HG03139 (cell line): ENCODE data around the gene TES.
A peak's percentile ranks its signal among the peaks of the same experiment; 100 is the strongest.

ENCODE experiments used
- ATAC-seq: cut with Tn5 transposase; IDR thresholded peaks from one replicate; pipeline ENCODE4 v1.9.1; 2021; ENCODE audit not compliant: unreplicated experiment

The TES gene

GRCh38 chr7:116219288-116219687 lies 8.9 kb downstream of the TES start:
- no peak for ATAC-seq

GRCh38 chr7:116219834-116220233 lies 9.5 kb downstream of the TES start:
- no peak for ATAC-seq

- no peak for ATAC-seq
Measured at GRCh38 chr7:116222501-116222900, 12.2 kb downstream of the TES start.

GRCh38 chr7:116223588-116223987 lies 13.2 kb downstream of the TES start:
- no peak for ATAC-seq

- no peak for ATAC-seq
Measured at GRCh38 chr7:116224492-116225098, 14.3 kb downstream of the TES start.

GRCh38 chr7:116225860-116226259 lies 15.5 kb downstream of the TES start:
- ATAC-seq = no peak

GRCh38 chr7:116226664-116227063 lies 16.3 kb downstream of the TES start:
- no peak for ATAC-seq

- ATAC-seq = no peak
Measured at GRCh38 chr7:116227678-116228239, 17.4 kb downstream of the TES start.

GRCh38 chr7:116228241-116228640 lies 17.9 kb downstream of the TES start:
- ATAC-seq = no peak

- ATAC-seq = no peak
Measured at GRCh38 chr7:116229366-116229765, 19.0 kb downstream of the TES start.

GRCh38 chr7:116230191-116231005 lies 20.1 kb downstream of the TES start:
- ATAC-seq = no peak

GRCh38 chr7:116231543-116231942 lies 21.2 kb downstream of the TES start:
- no peak for ATAC-seq

GRCh38 chr7:116231949-116232348 lies 21.6 kb downstream of the TES start:
- ATAC-seq = no peak

GRCh38 chr7:116232350-116232749 lies 22.0 kb downstream of the TES start:
- ATAC-seq = no peak

GRCh38 chr7:116232920-116233319 lies 22.6 kb downstream of the TES start:
- no peak for ATAC-seq

GRCh38 chr7:116234517-116235200 lies 24.3 kb downstream of the TES start:
- no peak for ATAC-seq

- ATAC-seq = no peak
Measured at GRCh38 chr7:116235380-116235779, 25.0 kb downstream of the TES start.

GRCh38 chr7:116236020-116236630 lies 25.8 kb downstream of the TES start:
- peak; percentile 50 for ATAC-seq

GRCh38 chr7:116239020-116239419 lies 28.7 kb downstream of the TES start:
- ATAC-seq = no peak

GRCh38 chr7:116239434-116239833 lies 29.1 kb downstream of the TES start:
- ATAC-seq = no peak

GRCh38 chr7:116240024-116240668 lies 29.8 kb downstream of the TES start:
- no peak for ATAC-seq
